ENCODE measurements around the gene TAPBPL.

Gene TAPBPL

GRCh38 chr12:6452245-6452943, 552 bp downstream of the TAPBPL start:
- H3K79me2 ChIP-seq (ENCODE audit: insufficient read depth, low read length) = peaks cover under 1% of the 10 kb centered on the region; the same call in 1 of the 2 replicates
- no peaks in the 10 kb centered on the region for H3K27me3 ChIP-seq (ENCODE audit: low read length)
- H3F3A ChIP-seq (ENCODE audit: insufficient read depth) = peaks cover 42% of the 10 kb centered on the region
- H3K9me2 ChIP-seq (replicated peaks; ENCODE audit: insufficient read depth, low read length) = no peaks in the 10 kb centered on the region
- peak overlapping the region; percentile 87 for H3K27ac ChIP-seq (ENCODE audit: low read depth, low read length)
- no peaks in the 10 kb centered on the region for H3K9me3 ChIP-seq (ENCODE audit: insufficient read depth, low read length)
- H2AFZ ChIP-seq (ENCODE audit: low read depth, low read length, severe bottlenecking) = peak overlapping the region; percentile 52
- peak overlapping the region; percentile 57 for H3K9ac ChIP-seq (ENCODE audit: low read length)
- no peaks in the 10 kb centered on the region for H3K36me3 ChIP-seq (ENCODE audit: low read length)
- H4K20me1 ChIP-seq (ENCODE audit: low read depth, low read length) = no peaks in the 10 kb centered on the region
- H3K4me3 ChIP-seq (ENCODE audit: insufficient read depth, low read length, poor library complexity, severe bottlenecking) = no peak overlapping the region
- TF ChIP-seq EZH2phosphoT487 (conservative IDR thresholded peaks at IDR 0.05; ENCODE audit: low read length) (no peak), CTCF (IDR thresholded peaks at IDR 0.05; ENCODE audit: insufficient read depth, low read length, poor library complexity, severe bottlenecking) (no peak)
- peak overlapping the region; percentile 63 for H3K4me2 ChIP-seq (ENCODE audit: low read depth, low read length, poor library complexity, severe bottlenecking)

DNA sequence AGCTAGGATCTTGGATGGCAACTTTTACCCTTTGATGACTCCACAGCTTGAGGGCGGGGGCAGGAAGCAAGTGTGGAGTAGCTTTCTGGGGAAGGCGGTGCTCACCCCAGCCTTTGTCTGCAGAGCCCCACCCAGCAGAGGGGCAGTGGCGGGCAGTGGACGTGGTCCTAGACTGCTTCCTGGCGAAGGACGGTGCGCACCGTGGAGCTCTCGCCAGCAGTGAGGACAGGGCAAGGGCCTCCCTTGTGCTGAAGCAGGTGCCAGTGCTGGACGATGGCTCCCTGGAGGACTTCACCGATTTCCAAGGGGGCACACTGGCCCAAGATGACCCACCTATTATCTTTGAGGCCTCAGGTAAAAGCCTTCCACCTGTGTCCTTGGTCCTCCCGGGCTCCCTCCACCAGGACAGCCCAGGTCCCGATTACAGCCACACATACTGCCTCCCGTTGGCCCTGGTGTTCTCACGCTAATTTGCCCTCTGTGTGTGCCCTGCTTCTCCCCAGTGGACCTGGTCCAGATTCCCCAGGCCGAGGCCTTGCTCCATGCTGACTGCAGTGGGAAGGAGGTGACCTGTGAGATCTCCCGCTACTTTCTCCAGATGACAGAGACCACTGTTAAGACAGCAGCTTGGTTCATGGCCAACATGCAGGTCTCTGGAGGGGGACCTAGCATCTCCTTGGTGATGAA, 1.2 kb downstream of the TAPBPL start:
- Histone ChIP-seq H3K9ac (ENCODE audit: low read length) (peak overlapping the region; percentile 57; the same call in 1 of the 2 replicates), H4K20me1 (ENCODE audit: low read depth, low read length) (no peaks in the 10 kb centered on the region), H3F3A (ENCODE audit: insufficient read depth) (peaks cover 36% of the 10 kb centered on the region), H3K27me3 (ENCODE audit: low read length) (no peaks in the 10 kb centered on the region), H3K9me2 (replicated peaks; ENCODE audit: insufficient read depth, low read length) (no peaks in the 10 kb centered on the region), H3K4me3 (ENCODE audit: insufficient read depth, low read length, poor library complexity, severe bottlenecking) (no peak overlapping the region), H3K27ac (ENCODE audit: low read depth, low read length) (peak overlapping the region; percentile 87; the same call in 1 of the 2 replicates), H2AFZ (ENCODE audit: low read depth, low read length, severe bottlenecking) (no peak overlapping the region), H3K9me3 (ENCODE audit: insufficient read depth, low read length) (no peaks in the 10 kb centered on the region), H3K79me2 (ENCODE audit: insufficient read depth, low read length) (no peaks in the 10 kb centered on the region), H3K36me3 (ENCODE audit: low read length) (peaks cover 4% of the 10 kb centered on the region; the same call in 1 of the 2 replicates), H3K4me2 (ENCODE audit: low read depth, low read length, poor library complexity, severe bottlenecking) (no peak overlapping the region)
- TF ChIP-seq CTCF (IDR thresholded peaks at IDR 0.05; ENCODE audit: insufficient read depth, low read length, poor library complexity, severe bottlenecking) = no peak
- TF ChIP-seq EZH2phosphoT487 (conservative IDR thresholded peaks at IDR 0.05; ENCODE audit: low read length) = no peak

- H3K27me3 ChIP-seq (ENCODE audit: low read length) = no peaks in the 10 kb centered on the region
- no peak overlapping the region for H2AFZ ChIP-seq (ENCODE audit: low read depth, low read length, severe bottlenecking)
- H3K4me3 ChIP-seq (ENCODE audit: insufficient read depth, low read length, poor library complexity, severe bottlenecking) = no peak overlapping the region
- no peaks in the 10 kb centered on the region for H3K79me2 ChIP-seq (ENCODE audit: insufficient read depth, low read length)
- peaks cover 34% of the 10 kb centered on the region for H3F3A ChIP-seq (ENCODE audit: insufficient read depth)
- no peak overlapping the region for H3K9ac ChIP-seq (ENCODE audit: low read length)
- TF ChIP-seq CTCF (IDR thresholded peaks at IDR 0.05; ENCODE audit: insufficient read depth, low read length, poor library complexity, severe bottlenecking) (no peak), EZH2phosphoT487 (conservative IDR thresholded peaks at IDR 0.05; ENCODE audit: low read length) (no peak)
- no peak overlapping the region for H3K27ac ChIP-seq (ENCODE audit: low read depth, low read length)
- H3K4me2 ChIP-seq (ENCODE audit: low read depth, low read length, poor library complexity, severe bottlenecking) = no peak overlapping the region
- no peaks in the 10 kb centered on the region for H3K9me3 ChIP-seq (ENCODE audit: insufficient read depth, low read length)
- H4K20me1 ChIP-seq (ENCODE audit: low read depth, low read length) = no peaks in the 10 kb centered on the region
- H3K36me3 ChIP-seq (ENCODE audit: low read length) = peaks cover 7% of the 10 kb centered on the region
- no peaks in the 10 kb centered on the region for H3K9me2 ChIP-seq (replicated peaks; ENCODE audit: insufficient read depth, low read length)
These were observed 5.5 kb downstream of the TAPBPL start for GRCh38 chr12:6457220-6457945.

All from SU-DHL-6 (cell line).